HepG2 (cell line): ENCODE measurements around the gene HSPA1L. TPM values are rescaled to one million over a fixed set of nuclear protein-coding genes. Genes with fewer than 3 reads are reported as not detected.

ENCODE experiments used
- HMG20A ChIP-seq: IDR thresholded peaks from 2 replicates; pipeline ENCODE4 v1.6.1; 2016; ENCODE audit warnings: borderline replicate concordance
- KDM5B ChIP-seq: sonication (generic); formaldehyde crosslinking; IDR thresholded peaks from 2 replicates; pipeline ENCODE4 v1.4.0; 2020; ENCODE audit warnings: missing genetic modification reagents, mild to moderate bottlenecking, borderline replicate concordance
- LCORL ChIP-seq, 2 experiments: fragments of 450-650 bp in 1 of 2; sonication (generic) in 1 of 2; formaldehyde crosslinking in 1 of 2; IDR thresholded peaks; 2 replicates each; pipeline versions ENCODE4 v1.5.0 to v1.6.1; 2017 to 2020; ENCODE audit warnings: antibody characterized with exemption in 1 of 2, missing genetic modification reagents in 1 of 2
- NFATC3 ChIP-seq: sonication (generic); formaldehyde crosslinking; IDR thresholded peaks from 2 replicates; pipeline ENCODE4 v1.5.1; 2020; ENCODE audit warnings: mild to moderate bottlenecking, missing genetic modification reagents
- RELA ChIP-seq: sonication (generic); formaldehyde crosslinking; IDR thresholded peaks from 2 replicates; pipeline ENCODE4 v1.4.0; 2020; ENCODE audit warnings: missing genetic modification reagents
- TFDP2 ChIP-seq: sonication (generic); formaldehyde crosslinking; IDR thresholded peaks from 2 replicates; pipeline ENCODE4 v1.4.0; 2020; ENCODE audit warnings: missing genetic modification reagents
- ZFP37 ChIP-seq: sonication (generic); formaldehyde crosslinking; IDR thresholded peaks from 2 replicates; pipeline ENCODE4 v1.4.0; 2020; ENCODE audit warnings: missing genetic modification reagents, borderline replicate concordance
- ZNF296 ChIP-seq: sonication (generic); formaldehyde crosslinking; conservative IDR thresholded peaks from 2 replicates; pipeline ENCODE4 v1.5.0; 2020; ENCODE audit warnings: mild to moderate bottlenecking, missing genetic modification reagents
- ZNF382 ChIP-seq: sonication (generic); formaldehyde crosslinking; IDR thresholded peaks from 2 replicates; pipeline ENCODE4 v1.5.0; 2020; ENCODE audit warnings: missing genetic modification reagents, mild to moderate bottlenecking, borderline replicate concordance
- ZNF883 ChIP-seq: sonication (generic); formaldehyde crosslinking; IDR thresholded peaks from 2 replicates; pipeline ENCODE4 v1.5.1; 2020; ENCODE audit warnings: mild to moderate bottlenecking, missing genetic modification reagents; ENCODE audit errors: not compliant biosample characterization
- polyA plus RNA-seq, 8 experiments: library from polyadenylated mRNA; depleted of rRNA in 3 of 8; stranded (reverse) in 7 of 8; unstranded in 1 of 8; fragments of >200 nt; fragmentation: Illumina TruSeq in 4 of 8; extraction: Trizol in 4 of 8; gene quantifications; 2 replicates each; pipeline versions ENCODE4 v1.2.1 to v1.2.3, GENCODE V29; 2011 to 2016; ENCODE audit warnings: low read depth in 4 of 8, missing spikeins in 1 of 8, mixed read lengths in 1 of 8; ENCODE audit not compliant: insufficient read depth in 1 of 8
- total RNA-seq, 5 experiments: library from RNA; depleted of rRNA; stranded (reverse); fragments of >200 nt; fragmentation: Illumina TruSeq; extraction: Trizol; gene quantifications; 2 replicates each; pipeline ENCODE4 v1.2.3, GENCODE V29; 2016; ENCODE audit warnings: low read depth in 1 of 5
- TF ChIP-seq, protein P1 (sequence below): sonication (generic); formaldehyde crosslinking; IDR thresholded peaks from 2 replicates; pipeline ENCODE4 v1.4.0; 2020; ENCODE audit warnings: missing genetic modification reagents
- TF ChIP-seq, protein P2 (sequence below): IDR thresholded peaks from 2 replicates; pipeline ENCODE4 v1.4.0; 2020; ENCODE audit warnings: mild to moderate bottlenecking, missing genetic modification reagents
- TF ChIP-seq, protein P3 (sequence below): sonication (generic); formaldehyde crosslinking; IDR thresholded peaks from 2 replicates; pipeline ENCODE4 v1.4.0; 2020; ENCODE audit warnings: low read depth, missing genetic modification reagents

The HSPA1L gene
- total and polyA plus RNA-seq, 2 of the 13 experiments (the other 11 are each of a cell fraction or from before 2014, with no cell fraction given) = 0.55 to 1.0 TPM

DNA sequence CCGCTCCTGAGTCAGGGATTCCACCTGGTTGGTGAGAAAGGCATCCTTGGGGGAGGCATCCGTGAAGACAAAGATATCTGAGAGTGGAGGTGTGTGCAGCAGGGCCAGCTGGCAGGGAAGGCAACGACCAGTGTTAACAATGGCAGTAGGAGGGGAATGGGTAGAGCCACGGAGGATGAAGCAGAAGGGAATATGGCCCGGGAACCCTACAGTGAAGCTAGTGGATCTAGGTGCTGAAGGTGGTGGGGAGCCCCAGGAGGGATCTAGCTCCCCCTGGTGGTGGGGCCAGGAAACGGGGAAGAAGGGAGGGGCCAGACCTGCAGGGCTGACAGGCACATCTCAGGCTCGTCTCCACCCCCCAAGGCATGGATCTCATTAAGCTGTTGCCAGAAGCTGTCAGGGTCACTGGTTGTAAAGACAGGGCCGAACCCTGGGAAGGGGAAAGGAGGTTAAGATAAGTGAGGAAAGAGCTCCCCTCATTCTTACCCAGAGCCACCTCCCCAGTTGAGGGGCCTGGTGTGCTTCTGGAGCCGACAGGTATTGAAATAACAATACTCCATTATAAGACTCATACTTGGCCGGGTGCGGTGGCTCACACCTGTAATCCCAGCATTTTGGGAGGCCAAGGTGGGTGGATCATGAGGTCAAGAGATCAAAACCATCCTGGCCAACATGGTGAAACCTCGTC lies 45.3 kb downstream of the HSPA1L start (continued):
- TF ChIP-seq, protein P1, sequence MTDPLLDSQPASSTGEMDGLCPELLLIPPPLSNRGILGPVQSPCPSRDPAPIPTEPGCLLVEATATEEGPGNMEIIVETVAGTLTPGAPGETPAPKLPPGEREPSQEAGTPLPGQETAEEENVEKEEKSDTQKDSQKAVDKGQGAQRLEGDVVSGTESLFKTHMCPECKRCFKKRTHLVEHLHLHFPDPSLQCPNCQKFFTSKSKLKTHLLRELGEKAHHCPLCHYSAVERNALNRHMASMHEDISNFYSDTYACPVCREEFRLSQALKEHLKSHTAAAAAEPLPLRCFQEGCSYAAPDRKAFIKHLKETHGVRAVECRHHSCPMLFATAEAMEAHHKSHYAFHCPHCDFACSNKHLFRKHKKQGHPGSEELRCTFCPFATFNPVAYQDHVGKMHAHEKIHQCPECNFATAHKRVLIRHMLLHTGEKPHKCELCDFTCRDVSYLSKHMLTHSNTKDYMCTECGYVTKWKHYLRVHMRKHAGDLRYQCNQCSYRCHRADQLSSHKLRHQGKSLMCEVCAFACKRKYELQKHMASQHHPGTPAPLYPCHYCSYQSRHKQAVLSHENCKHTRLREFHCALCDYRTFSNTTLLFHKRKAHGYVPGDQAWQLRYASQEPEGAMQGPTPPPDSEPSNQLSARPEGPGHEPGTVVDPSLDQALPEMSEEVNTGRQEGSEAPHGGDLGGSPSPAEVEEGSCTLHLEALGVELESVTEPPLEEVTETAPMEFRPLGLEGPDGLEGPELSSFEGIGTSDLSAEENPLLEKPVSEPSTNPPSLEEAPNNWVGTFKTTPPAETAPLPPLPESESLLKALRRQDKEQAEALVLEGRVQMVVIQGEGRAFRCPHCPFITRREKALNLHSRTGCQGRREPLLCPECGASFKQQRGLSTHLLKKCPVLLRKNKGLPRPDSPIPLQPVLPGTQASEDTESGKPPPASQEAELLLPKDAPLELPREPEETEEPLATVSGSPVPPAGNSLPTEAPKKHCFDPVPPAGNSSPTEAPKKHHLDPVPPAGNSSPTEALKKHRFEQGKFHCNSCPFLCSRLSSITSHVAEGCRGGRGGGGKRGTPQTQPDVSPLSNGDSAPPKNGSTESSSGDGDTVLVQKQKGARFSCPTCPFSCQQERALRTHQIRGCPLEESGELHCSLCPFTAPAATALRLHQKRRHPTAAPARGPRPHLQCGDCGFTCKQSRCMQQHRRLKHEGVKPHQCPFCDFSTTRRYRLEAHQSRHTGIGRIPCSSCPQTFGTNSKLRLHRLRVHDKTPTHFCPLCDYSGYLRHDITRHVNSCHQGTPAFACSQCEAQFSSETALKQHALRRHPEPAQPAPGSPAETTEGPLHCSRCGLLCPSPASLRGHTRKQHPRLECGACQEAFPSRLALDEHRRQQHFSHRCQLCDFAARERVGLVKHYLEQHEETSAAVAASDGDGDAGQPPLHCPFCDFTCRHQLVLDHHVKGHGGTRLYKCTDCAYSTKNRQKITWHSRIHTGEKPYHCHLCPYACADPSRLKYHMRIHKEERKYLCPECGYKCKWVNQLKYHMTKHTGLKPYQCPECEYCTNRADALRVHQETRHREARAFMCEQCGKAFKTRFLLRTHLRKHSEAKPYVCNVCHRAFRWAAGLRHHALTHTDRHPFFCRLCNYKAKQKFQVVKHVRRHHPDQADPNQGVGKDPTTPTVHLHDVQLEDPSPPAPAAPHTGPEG (CRISPR knock-in tag) = no peak
- TF ChIP-seq, protein P2, sequence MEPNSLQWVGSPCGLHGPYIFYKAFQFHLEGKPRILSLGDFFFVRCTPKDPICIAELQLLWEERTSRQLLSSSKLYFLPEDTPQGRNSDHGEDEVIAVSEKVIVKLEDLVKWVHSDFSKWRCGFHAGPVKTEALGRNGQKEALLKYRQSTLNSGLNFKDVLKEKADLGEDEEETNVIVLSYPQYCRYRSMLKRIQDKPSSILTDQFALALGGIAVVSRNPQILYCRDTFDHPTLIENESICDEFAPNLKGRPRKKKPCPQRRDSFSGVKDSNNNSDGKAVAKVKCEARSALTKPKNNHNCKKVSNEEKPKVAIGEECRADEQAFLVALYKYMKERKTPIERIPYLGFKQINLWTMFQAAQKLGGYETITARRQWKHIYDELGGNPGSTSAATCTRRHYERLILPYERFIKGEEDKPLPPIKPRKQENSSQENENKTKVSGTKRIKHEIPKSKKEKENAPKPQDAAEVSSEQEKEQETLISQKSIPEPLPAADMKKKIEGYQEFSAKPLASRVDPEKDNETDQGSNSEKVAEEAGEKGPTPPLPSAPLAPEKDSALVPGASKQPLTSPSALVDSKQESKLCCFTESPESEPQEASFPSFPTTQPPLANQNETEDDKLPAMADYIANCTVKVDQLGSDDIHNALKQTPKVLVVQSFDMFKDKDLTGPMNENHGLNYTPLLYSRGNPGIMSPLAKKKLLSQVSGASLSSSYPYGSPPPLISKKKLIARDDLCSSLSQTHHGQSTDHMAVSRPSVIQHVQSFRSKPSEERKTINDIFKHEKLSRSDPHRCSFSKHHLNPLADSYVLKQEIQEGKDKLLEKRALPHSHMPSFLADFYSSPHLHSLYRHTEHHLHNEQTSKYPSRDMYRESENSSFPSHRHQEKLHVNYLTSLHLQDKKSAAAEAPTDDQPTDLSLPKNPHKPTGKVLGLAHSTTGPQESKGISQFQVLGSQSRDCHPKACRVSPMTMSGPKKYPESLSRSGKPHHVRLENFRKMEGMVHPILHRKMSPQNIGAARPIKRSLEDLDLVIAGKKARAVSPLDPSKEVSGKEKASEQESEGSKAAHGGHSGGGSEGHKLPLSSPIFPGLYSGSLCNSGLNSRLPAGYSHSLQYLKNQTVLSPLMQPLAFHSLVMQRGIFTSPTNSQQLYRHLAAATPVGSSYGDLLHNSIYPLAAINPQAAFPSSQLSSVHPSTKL (CRISPR knock-in tag) = peak; percentile 61
- TF ChIP-seq ZNF382 (CRISPR knock-in tag) (no peak), LCORL (IDR thresholded peaks at IDR 0.05) (no peak), LCORL (CRISPR knock-in tag; IDR thresholded peaks at IDR 0.05) (peak; percentile 81), KDM5B (CRISPR knock-in tag) (peak; percentile 77; the same call in 1 of the 2 replicates), RELA (CRISPR knock-in tag) (no peak), ZFP37 (CRISPR knock-in tag) (no peak), ZNF296 (CRISPR knock-in tag) (no peak), HMG20A (CRISPR knock-in tag) (peak; percentile 46; the same call in 1 of the 2 replicates), TFDP2 (CRISPR knock-in tag) (no peak), NFATC3 (CRISPR knock-in tag) (no peak), ZNF883 (peak; percentile 53)
- TF ChIP-seq, protein P3, sequence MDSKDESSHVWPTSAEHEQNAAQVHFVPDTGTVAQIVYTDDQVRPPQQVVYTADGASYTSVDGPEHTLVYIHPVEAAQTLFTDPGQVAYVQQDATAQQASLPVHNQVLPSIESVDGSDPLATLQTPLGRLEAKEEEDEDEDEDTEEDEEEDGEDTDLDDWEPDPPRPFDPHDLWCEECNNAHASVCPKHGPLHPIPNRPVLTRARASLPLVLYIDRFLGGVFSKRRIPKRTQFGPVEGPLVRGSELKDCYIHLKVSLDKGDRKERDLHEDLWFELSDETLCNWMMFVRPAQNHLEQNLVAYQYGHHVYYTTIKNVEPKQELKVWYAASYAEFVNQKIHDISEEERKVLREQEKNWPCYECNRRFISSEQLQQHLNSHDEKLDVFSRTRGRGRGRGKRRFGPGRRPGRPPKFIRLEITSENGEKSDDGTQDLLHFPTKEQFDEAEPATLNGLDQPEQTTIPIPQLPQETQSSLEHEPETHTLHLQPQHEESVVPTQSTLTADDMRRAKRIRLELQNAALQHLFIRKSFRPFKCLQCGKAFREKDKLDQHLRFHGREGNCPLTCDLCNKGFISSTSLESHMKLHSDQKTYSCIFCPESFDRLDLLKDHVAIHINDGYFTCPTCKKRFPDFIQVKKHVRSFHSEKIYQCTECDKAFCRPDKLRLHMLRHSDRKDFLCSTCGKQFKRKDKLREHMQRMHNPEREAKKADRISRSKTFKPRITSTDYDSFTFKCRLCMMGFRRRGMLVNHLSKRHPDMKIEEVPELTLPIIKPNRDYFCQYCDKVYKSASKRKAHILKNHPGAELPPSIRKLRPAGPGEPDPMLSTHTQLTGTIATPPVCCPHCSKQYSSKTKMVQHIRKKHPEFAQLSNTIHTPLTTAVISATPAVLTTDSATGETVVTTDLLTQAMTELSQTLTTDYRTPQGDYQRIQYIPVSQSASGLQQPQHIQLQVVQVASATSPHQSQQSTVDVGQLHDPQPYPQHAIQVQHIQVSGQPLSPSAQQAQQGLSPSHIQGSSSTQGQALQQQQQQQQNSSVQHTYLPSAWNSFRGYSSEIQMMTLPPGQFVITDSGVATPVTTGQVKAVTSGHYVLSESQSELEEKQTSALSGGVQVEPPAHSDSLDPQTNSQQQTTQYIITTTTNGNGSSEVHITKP (CRISPR knock-in tag) = 0 out of 2 replicates have a peak, but pooled peaks have one; percentile 46
